Measurements from ENCODE around the gene NAALADL2.
"Not testable (repeated sequence)": the region's sequence is repeated elsewhere in the genome, so short reads cannot be mapped to it uniquely, and the experiment has no call there.

Gene NAALADL2

DNA sequence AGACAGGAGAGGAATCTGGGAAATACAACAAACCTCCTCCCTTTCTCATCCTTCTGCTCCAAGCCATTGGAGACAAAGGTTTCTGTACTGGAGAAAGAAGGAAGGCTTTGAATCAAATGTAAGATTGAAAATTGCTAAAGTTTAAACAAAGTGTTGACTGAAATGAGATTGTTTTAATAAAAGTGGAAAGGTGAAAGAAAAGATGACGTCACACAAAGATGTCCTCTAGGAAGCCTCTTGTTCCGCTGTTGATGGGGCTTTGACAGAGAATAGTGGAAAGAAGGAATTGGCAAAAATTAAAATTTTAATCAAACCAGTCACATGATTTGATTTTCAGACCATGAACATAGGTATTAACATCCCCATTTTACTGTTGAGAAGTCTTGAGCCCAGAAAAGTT lies 967.6 kb downstream of the NAALADL2 start:
- no peaks in the 10 kb centered on the region for H3K9me3 ChIP-seq (ENCODE audit: insufficient read depth, low read length)
- H3K9me2 ChIP-seq (replicated peaks; ENCODE audit: insufficient read depth, low read length): no peaks in the 10 kb centered on the region
- TF ChIP-seq, protein P1, sequence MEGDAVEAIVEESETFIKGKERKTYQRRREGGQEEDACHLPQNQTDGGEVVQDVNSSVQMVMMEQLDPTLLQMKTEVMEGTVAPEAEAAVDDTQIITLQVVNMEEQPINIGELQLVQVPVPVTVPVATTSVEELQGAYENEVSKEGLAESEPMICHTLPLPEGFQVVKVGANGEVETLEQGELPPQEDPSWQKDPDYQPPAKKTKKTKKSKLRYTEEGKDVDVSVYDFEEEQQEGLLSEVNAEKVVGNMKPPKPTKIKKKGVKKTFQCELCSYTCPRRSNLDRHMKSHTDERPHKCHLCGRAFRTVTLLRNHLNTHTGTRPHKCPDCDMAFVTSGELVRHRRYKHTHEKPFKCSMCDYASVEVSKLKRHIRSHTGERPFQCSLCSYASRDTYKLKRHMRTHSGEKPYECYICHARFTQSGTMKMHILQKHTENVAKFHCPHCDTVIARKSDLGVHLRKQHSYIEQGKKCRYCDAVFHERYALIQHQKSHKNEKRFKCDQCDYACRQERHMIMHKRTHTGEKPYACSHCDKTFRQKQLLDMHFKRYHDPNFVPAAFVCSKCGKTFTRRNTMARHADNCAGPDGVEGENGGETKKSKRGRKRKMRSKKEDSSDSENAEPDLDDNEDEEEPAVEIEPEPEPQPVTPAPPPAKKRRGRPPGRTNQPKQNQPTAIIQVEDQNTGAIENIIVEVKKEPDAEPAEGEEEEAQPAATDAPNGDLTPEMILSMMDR (IDR thresholded peaks at IDR 0.05; ENCODE audit: insufficient read depth, low read length, poor library complexity, severe bottlenecking): no peak
- no peak for TF ChIP-seq EZH2phosphoT487 (conservative IDR thresholded peaks at IDR 0.05; ENCODE audit: low read length)
- no peak overlapping the region for H3K4me3 ChIP-seq (ENCODE audit: insufficient read depth, low read length, poor library complexity, severe bottlenecking)
- H4K20me1 ChIP-seq (ENCODE audit: low read depth, low read length): no peaks in the 10 kb centered on the region
- H3F3A ChIP-seq (ENCODE audit: insufficient read depth): no peaks in the 10 kb centered on the region
- H3K4me2 ChIP-seq (ENCODE audit: low read depth, low read length, poor library complexity, severe bottlenecking): no peak overlapping the region
- H3K27ac ChIP-seq (ENCODE audit: low read depth, low read length): no peak overlapping the region
- H3K36me3 ChIP-seq (ENCODE audit: low read length): no peaks in the 10 kb centered on the region
- H3K79me2 ChIP-seq (ENCODE audit: insufficient read depth, low read length): no peaks in the 10 kb centered on the region
- no peak overlapping the region for H3K9ac ChIP-seq (ENCODE audit: low read length)
- no peak overlapping the region for H2AFZ ChIP-seq (ENCODE audit: low read depth, low read length, severe bottlenecking)
- no peaks in the 10 kb centered on the region for H3K27me3 ChIP-seq (ENCODE audit: low read length)

DNA sequence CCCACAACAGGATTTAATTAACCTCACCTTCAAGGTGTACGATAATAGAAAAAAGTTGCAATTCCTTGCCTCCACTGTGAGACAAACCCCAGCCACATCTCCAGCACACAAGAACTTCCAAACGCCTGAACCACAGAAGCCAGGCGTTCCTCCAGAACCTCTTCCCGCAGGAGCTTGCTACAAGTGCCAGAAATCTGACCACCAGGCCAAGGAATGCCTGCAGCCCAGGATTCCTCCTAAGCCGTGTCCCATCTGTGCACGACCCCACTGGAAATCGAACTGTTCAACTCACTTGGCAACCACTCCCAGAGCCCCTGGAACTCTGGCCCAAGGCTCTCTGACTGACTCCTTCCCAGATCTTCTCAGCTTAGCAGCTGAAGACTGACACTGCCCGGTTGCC lies 970.7 kb downstream of the NAALADL2 start:
- H3K4me2 ChIP-seq (ENCODE audit: low read depth, low read length, poor library complexity, severe bottlenecking); H3K9ac ChIP-seq (ENCODE audit: low read length); H3K9me2 ChIP-seq (replicated peaks; ENCODE audit: insufficient read depth, low read length); H3K79me2 ChIP-seq (ENCODE audit: insufficient read depth, low read length); H3K27me3 ChIP-seq (ENCODE audit: low read length); H4K20me1 ChIP-seq (ENCODE audit: low read depth, low read length); H3K4me3 ChIP-seq (ENCODE audit: insufficient read depth, low read length, poor library complexity, severe bottlenecking); H3K27ac ChIP-seq (ENCODE audit: low read depth, low read length); H2AFZ ChIP-seq (ENCODE audit: low read depth, low read length, severe bottlenecking); H3K36me3 ChIP-seq (ENCODE audit: low read length); H3K9me3 ChIP-seq (ENCODE audit: insufficient read depth, low read length); H3F3A ChIP-seq (ENCODE audit: insufficient read depth): not testable (repeated sequence)

DNA sequence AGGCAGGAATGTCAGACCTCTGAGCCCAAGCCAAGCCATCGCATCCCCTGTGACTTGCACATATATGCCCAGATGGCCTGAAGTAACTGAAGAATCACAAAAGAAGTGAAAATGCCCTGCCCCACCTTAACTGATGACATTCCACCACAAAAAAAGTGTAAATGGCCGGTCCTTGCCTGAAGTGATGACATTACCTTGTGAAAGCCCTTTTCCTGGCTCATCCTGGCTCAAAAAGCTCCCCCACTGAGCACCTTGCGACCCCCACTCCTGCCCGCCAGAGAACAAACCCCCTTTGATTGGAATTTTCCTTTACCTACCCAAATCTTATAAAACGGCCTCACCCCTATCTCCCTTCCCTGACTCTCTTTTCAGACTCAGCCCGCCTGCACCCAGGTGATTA lies 976.6 kb downstream of the NAALADL2 start:
- not testable (repeated sequence) for H3K79me2 ChIP-seq (ENCODE audit: insufficient read depth, low read length); H3K27me3 ChIP-seq (ENCODE audit: low read length); H3K9ac ChIP-seq (ENCODE audit: low read length); H3K9me3 ChIP-seq (ENCODE audit: insufficient read depth, low read length); H3K36me3 ChIP-seq (ENCODE audit: low read length); H3K4me3 ChIP-seq (ENCODE audit: insufficient read depth, low read length, poor library complexity, severe bottlenecking); H3K4me2 ChIP-seq (ENCODE audit: low read depth, low read length, poor library complexity, severe bottlenecking); H3K27ac ChIP-seq (ENCODE audit: low read depth, low read length); H2AFZ ChIP-seq (ENCODE audit: low read depth, low read length, severe bottlenecking); H4K20me1 ChIP-seq (ENCODE audit: low read depth, low read length); H3F3A ChIP-seq (ENCODE audit: insufficient read depth); H3K9me2 ChIP-seq (replicated peaks; ENCODE audit: insufficient read depth, low read length)

DNA sequence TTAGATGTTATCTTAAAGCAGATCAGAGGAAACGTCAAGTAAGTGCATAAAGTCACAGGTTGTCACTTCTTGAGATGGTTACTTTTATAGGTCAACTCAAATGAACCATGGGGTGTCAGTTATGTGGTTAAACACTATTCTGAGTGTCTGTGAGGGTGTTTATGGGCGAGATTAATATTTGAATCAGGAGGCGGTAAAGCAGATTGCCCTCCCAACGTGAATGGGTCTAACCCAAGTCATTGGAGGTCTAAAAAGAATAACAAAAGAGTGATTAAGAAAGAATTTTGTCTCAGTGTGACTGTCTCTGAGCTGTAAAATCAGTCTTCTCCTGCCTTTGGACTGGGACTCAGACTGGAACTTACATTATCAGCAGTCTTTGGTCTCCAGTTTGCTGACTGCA lies 977.5 kb downstream of the NAALADL2 start:
- H3K4me2 ChIP-seq (ENCODE audit: low read depth, low read length, poor library complexity, severe bottlenecking): no peak overlapping the region
- H3K36me3 ChIP-seq (ENCODE audit: low read length): no peaks in the 10 kb centered on the region
- no peaks in the 10 kb centered on the region for H4K20me1 ChIP-seq (ENCODE audit: low read depth, low read length)
- H3K9ac ChIP-seq (ENCODE audit: low read length): no peak overlapping the region
- no peaks in the 10 kb centered on the region for H3K79me2 ChIP-seq (ENCODE audit: insufficient read depth, low read length)
- H3K27me3 ChIP-seq (ENCODE audit: low read length): no peaks in the 10 kb centered on the region
- no peak overlapping the region for H2AFZ ChIP-seq (ENCODE audit: low read depth, low read length, severe bottlenecking)
- H3K9me2 ChIP-seq (replicated peaks; ENCODE audit: insufficient read depth, low read length): no peaks in the 10 kb centered on the region
- H3K4me3 ChIP-seq (ENCODE audit: insufficient read depth, low read length, poor library complexity, severe bottlenecking): no peak overlapping the region
- H3K9me3 ChIP-seq (ENCODE audit: insufficient read depth, low read length): no peaks in the 10 kb centered on the region
- TF ChIP-seq EZH2phosphoT487 (conservative IDR thresholded peaks at IDR 0.05; ENCODE audit: low read length): no peak
- TF ChIP-seq, protein P1 (IDR thresholded peaks at IDR 0.05; ENCODE audit: insufficient read depth, low read length, poor library complexity, severe bottlenecking): no peak
- no peak overlapping the region for H3K27ac ChIP-seq (ENCODE audit: low read depth, low read length)
- H3F3A ChIP-seq (ENCODE audit: insufficient read depth): no peaks in the 10 kb centered on the region
